Measurements from ENCODE around the gene IARS1. TPM values are rescaled to one million over a fixed set of nuclear protein-coding genes. Genes with fewer than 3 reads are reported as not detected.

IARS1 gene
- total RNA-seq, 3 donors from 2014 or later: 46.0 to 57.9 (median 57.8) TPM

DNA sequence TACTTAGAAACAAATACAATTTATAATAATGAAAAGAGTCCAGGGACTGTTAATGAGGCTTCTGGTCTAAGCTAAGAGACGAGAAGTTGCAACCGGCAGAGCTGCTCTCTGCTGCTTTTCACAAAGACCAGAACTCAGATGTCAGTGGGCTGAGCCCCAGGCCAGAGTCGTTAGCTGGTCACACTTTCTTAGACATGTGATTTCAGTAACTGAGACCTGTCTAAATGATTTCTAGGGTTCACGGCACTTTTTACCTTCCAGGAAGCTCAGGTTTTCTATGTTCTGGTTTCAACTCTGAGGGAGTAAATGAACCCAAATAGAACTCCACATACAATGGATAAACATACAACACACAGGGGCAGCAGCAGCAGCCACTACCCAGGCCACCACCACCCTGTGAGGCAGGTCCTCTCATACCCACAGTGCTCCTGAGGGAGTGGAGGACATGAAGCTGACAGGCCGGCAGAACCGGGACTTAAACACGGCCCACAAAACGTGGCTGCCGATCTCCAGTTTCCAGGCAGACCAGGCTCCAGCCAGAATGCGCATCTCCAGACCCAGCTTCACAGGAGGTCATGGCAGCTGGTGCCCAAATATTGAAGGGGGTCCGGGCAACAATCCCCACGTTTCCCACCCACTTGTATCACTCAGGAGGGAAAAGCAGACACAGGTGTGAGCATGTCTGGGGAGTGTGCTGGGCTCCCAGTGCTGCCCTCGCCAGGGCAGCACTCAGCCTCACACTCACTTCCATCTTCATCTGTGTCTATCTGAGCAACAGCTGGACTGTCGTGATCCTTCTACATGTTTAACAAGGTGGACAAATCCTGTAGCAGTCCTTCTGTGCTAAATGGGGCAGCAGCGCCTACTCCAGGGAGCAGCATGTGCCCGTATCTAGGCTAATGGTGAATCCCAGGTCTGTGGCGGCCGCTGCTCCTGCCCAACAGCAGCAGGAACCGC, 38.8 kb downstream of the IARS1 start:
- intact Hi-C loops (cut with DNase I, micrococcal nuclease): no loop called here
- Histone ChIP-seq H3K4me1 (ENCODE audit: low read depth) (no peaks in the 10 kb centered on the region), H3K9me3 (no peaks in the 10 kb centered on the region), H3K4me3 (no peak overlapping the region), H3K36me3 (ENCODE audit: low read depth) (peaks cover 13% of the 10 kb centered on the region)
- TF ChIP-seq, protein P1, sequence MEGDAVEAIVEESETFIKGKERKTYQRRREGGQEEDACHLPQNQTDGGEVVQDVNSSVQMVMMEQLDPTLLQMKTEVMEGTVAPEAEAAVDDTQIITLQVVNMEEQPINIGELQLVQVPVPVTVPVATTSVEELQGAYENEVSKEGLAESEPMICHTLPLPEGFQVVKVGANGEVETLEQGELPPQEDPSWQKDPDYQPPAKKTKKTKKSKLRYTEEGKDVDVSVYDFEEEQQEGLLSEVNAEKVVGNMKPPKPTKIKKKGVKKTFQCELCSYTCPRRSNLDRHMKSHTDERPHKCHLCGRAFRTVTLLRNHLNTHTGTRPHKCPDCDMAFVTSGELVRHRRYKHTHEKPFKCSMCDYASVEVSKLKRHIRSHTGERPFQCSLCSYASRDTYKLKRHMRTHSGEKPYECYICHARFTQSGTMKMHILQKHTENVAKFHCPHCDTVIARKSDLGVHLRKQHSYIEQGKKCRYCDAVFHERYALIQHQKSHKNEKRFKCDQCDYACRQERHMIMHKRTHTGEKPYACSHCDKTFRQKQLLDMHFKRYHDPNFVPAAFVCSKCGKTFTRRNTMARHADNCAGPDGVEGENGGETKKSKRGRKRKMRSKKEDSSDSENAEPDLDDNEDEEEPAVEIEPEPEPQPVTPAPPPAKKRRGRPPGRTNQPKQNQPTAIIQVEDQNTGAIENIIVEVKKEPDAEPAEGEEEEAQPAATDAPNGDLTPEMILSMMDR (IDR thresholded peaks at IDR 0.05): no peak
- ATAC-seq: no peak
- no peak for DNase-seq

DNA sequence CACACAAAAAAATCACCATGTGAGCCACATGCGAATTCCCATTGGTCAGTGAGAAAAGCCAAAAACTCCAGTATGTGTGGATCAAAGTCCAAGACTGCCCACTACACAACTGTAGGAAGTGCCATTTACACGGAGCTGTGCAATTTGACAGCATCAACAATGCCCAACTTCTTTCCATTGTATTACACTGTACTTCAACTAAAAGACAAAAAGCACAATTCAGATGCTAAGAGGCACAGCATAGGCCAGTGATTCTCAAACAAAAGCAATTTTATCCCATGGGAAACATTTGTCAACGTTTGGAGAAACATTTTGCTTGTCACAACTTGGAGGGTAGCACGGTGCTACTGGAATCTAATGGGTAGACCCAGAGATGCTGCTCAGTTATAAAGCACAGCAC, 39.8 kb downstream of the IARS1 start:
- H3K9me3 ChIP-seq: no peaks in the 10 kb centered on the region
- H3K4me1 ChIP-seq (ENCODE audit: low read depth): no peaks in the 10 kb centered on the region
- intact Hi-C loops (cut with DNase I, micrococcal nuclease): no loop called here
- TF ChIP-seq, protein P1 (IDR thresholded peaks at IDR 0.05): no peak
- peaks cover 13% of the 10 kb centered on the region for H3K36me3 ChIP-seq (ENCODE audit: low read depth)
- no peak overlapping the region for H3K4me3 ChIP-seq
- DNase-seq (no peak), ATAC-seq (no peak)

DNA sequence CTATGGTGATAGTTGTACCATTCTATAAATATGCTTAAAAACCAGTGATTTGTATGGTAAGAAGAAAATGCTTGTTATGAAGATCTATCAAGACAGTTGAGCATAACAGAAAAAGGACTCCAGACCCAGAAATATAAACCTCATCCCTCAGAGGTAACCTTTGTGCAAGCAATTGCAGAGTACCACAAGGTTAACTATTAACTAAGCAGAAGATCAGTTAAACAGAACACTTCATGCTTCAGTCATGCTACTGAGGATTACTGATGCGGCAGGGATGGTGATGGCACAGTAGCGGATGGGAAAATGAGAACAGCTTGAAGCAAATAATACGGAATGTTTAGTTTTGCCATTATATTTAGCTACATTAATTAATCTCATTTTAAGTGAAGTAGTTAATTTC, 45.5 kb downstream of the IARS1 start:
- no peak for ATAC-seq
- DNase-seq: no peak
- Histone ChIP-seq H3K9me3 (no peaks in the 10 kb centered on the region), H3K4me1 (ENCODE audit: low read depth) (no peaks in the 10 kb centered on the region), H3K36me3 (ENCODE audit: low read depth) (peaks cover 16% of the 10 kb centered on the region), H3K4me3 (no peak overlapping the region)
- TF ChIP-seq, protein P1 (IDR thresholded peaks at IDR 0.05): no peak
- intact Hi-C loops (cut with DNase I, micrococcal nuclease): loop anchor here in 1 of 2 donors (10.0 kb wide), 1 partner anchor 113 kb away; no protein-coding TSS in a partner anchor

DNA sequence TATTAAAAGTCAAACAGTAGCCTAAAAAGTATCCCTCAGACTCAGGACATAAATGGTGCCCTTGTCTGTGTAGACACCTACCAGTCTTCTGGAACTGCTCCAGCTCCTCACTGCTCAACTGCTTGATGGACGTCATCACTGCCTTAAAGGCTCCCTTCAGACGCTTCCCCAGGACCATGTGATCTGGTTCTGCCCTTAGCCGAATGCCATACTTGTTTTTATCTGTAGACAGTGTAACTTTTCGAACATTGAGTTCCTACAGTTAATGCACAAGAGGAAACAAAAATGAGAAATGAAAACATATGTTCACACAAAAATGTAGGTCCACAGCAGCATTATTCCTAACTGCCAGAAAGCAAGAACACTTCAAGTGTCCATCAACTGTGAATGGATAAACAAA, 46.2 kb downstream of the IARS1 start:
- peaks cover 23% of the 10 kb centered on the region for H3K36me3 ChIP-seq (ENCODE audit: low read depth)

DNA sequence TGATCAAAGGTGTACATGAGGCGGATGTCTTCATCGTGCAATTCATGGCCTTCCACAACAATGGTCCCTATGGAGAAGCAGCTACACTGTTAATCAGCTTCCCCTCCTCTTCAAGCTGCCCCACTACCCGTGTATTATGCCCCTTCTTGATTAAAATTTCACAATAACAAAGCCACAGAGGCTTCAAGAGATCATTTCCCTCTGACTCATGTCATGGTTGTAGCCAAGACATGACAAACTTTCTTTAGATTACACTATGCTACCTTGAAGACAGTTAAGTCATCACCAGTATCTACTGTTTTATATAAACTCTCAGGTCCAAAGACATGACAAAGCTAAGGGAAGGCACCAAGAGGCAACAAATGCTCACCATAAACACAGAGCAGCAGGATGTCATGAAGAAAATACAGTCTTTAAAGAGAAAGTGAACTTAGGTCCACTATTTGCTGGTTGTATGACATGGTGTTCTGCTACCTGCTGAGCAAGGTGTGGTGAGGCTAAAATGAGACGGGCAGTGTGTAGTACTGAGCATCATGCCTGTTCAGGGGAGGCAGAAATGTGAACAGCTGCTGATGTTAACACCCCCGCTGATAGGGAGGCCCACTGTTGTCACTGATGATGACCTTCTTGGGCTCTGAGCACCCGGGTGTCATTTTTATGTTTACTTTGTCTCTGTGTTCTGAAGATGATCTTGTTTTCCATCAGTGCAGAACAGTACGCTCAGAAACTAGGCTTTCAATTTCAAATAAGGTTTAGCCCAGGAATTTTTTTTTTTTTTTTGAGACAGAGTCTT, 48.3 kb downstream of the IARS1 start:
- Histone ChIP-seq H3K4me1 (ENCODE audit: low read depth) (no peaks in the 10 kb centered on the region), H3K9me3 (no peaks in the 10 kb centered on the region), H3K36me3 (ENCODE audit: low read depth) (peaks cover 28% of the 10 kb centered on the region), H3K4me3 (no peak overlapping the region)
- DNase-seq (no peak), ATAC-seq (no peak)
- TF ChIP-seq, protein P1 (IDR thresholded peaks at IDR 0.05): no peak
- intact Hi-C loops (cut with DNase I, micrococcal nuclease): loop anchor here in 1 of 2 donors (10.0 kb wide), 1 partner anchor 110 kb away; no protein-coding TSS in a partner anchor

More for the DNA sequence above, 46.2 kb downstream of the IARS1 start:
- intact Hi-C loops (cut with DNase I, micrococcal nuclease): loop anchor here in 1 of 2 donors (10.0 kb wide), 1 partner anchor 112 kb away; no protein-coding TSS in a partner anchor
- no peak for ATAC-seq
- DNase-seq: no peak
- Histone ChIP-seq H3K4me3 (no peak overlapping the region), H3K9me3 (no peaks in the 10 kb centered on the region), H3K4me1 (ENCODE audit: low read depth) (no peaks in the 10 kb centered on the region)
- TF ChIP-seq, protein P1 (IDR thresholded peaks at IDR 0.05): no peak

Small RNA genes within 50 kb of the gene (microRNA-seq; reads per million reads assigned to microRNA genes)
- 1.4 reads per million for gene MIR3651

Other genes with a start within 250 kb of the IARS1 start
- 100 to 1,000 TPM in 1 of 3 donors, 10 to 100 TPM in 2; 69.3 to 104 (median 85.5) TPM for gene SPTLC1, start 178.3 kb downstream of the IARS1 start, total RNA-seq
- 10 to 100 TPM; 25.6 to 31.1 (median 25.8) TPM for gene NOL8, start 31.7 kb upstream of the IARS1 start, total RNA-seq
- 1 to 10 TPM; 2.0 to 4.9 (median 3.3) TPM for gene CENPP, start 32.3 kb upstream of the IARS1 start, total RNA-seq
- 10 to 100 TPM in 1 of 3 donors, 1 to 10 TPM in 2; 2.1 to 28.3 (median 6.6) TPM for gene OGN, start 110.9 kb upstream of the IARS1 start, total RNA-seq
- gene OMD, start 130.8 kb upstream of the IARS1 start, total RNA-seq: 1 to 10 TPM in 2 of 3 donors, under 1 TPM in 1; 0.87 to 5.1 (median 1.8) TPM
- gene ASPN, start 188.8 kb upstream of the IARS1 start, total RNA-seq: 1 to 10 TPM; 1.1 to 5.1 (median 1.3) TPM
- 1 to 10 TPM; 1.0 to 5.0 (median 1.9) TPM for gene ECM2, start 242.3 kb upstream of the IARS1 start, total RNA-seq